HG03039 (cell line): Measurements from ENCODE around the gene CST9L.

ENCODE experiments used
- ATAC-seq: cut with Tn5 transposase; IDR thresholded peaks from one replicate; pipeline ENCODE4 v1.9.1; 2021; ENCODE audit warnings: mild to moderate bottlenecking, moderate library complexity; ENCODE audit not compliant: unreplicated experiment

Gene CST9L

DNA sequence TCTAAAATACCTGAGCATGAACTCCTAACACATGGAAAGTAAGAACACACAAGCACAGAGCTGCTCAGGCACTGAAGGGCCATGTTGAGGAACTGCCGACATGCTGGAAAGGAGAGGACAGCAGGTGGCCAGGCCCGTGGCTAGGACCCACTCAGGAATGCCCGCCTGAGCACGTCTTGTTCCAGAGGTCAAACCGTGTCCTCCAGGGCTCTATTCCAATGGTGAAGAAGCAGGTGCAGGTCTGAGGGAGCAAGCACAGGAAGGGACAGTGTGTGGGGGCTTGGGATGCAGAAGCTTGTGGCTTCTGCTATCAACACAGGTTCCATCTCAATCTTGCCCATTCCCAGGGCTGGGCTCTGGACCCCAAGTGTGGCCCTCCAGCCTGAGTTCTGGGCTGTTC is 20.7 kb downstream of the CST9L start:
- ATAC-seq, result no peak

DNA sequence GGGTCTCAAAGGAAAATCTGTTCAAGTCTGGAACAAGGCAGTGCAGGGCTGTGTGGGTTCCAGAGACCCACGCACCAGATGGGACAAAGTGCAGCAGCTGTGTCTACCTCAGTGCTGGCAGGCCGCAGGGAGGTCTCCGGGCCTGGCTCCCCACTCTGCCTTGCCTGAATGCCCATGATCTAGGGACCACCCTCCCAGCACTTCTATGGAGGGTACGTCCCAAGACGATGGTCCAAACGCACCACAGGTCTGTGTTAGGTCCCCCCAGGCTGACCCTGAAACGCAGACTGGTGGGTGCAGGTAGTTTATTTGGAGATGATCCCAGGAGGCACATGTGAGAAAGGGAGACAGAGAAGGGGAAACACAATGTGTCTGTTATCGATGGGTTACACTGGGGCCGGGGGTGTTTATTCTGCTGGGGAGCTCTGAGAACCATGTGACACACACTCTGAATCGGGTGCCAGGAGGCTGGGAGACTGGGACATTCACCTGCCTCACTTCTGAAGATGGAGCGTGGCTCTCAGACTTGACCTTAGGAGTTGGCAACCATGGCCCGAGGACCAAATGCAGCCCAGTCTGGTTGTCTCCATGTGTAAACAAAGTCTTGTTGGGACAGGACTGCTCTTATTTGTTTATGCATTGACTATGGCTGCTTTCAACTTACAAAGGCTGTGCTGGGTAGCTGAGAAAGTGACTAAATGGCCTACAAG is 21.7 kb downstream of the CST9L start:
- ATAC-seq, result no peak

DNA sequence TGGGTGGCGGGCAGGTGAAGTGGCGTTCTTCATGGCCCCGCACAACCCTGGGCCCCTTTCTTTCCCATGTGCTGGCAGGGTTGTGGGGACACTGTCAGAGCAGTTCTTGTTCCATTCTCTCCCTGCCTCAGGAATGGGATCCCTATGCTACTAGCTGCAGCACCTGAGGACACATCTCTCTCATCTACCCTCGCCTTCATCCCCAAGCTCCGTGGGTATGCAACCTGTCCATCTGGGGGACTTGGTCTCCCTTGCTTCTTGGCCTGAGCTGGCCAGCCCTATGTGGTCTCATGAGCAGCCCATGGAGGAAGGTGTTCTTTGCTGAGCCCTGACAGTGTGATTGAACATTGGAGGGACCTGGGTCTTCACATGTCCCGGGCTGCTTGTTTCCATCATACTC is 24.2 kb downstream of the CST9L start:
- no peak for ATAC-seq

DNA sequence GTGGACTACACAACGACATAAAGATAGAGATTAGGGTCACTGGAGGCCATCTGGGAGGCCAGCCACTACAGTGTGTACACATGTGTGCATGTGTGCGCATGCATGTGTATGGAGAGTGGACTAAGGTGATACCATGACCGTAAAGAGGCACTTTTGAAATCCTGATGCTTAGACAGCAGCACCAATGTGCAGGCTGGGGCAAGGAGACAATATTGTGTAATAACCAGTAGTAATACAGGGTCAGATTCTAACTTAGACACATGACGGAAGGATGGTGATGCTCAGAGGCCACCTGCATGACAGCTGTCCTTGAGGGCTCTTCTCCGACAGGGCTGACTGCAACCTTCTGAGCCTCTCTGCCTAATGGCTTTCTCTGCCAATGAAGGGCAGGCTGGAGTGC is 25.5 kb downstream of the CST9L start:
- ATAC-seq, result no peak

DNA sequence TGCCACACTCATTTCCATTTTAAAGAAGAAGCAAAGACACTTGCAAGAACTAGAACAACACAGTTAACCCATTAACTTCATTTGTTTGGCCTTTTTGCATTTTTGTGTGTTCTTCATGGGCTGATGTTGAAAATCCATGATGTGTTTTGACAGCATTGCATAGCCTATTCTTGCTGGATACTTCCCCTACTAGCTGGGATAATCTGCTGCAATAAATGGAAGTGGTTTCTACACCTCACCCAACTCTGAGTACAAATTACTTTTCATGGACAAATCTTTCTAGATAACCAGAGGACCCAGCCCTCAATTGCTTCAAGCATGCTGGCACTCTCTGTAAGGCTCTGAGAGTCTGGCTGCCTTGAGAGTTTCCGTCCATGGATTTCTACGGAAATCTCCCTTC is 26.5 kb downstream of the CST9L start:
- ATAC-seq, result no peak

DNA sequence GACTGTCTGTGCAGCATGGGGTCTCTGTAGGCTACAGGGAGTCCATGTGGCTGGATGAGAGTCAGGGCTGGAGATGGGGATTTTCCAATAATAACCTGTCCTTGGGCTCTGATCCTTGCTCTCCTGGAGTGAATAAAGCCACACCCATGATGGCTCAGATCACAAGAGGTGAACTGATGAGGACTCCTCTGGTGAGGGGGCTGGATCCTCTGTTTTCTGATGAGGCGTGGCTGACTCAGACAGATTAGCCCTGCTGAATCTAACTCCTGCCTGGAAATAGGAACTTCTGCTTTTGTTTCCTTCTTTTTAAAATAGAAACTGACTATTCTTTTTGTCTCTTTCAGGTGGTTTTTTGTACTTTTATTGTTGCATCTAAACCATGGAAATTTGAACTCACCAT is 27.0 kb downstream of the CST9L start:
- no peak for ATAC-seq

DNA sequence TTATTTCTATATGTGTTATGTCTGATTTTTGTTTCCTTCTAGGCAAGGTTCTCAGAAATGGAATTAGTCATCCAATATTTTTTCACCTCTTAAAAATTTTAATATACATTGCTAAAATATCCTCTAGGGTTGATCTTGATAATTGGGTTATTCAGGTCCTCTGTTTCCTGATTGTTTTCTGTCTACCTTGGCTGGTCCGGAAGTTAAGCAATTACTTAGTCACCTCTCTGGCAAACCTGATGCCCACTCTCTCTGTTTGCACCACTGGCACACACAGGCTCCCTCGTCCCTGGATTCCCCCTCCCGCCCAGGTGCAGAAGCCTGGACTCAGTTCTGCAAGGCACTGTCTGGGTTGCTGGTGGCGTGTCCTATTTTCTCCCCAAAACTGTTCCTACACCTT is 27.7 kb downstream of the CST9L start:
- no peak for ATAC-seq

DNA sequence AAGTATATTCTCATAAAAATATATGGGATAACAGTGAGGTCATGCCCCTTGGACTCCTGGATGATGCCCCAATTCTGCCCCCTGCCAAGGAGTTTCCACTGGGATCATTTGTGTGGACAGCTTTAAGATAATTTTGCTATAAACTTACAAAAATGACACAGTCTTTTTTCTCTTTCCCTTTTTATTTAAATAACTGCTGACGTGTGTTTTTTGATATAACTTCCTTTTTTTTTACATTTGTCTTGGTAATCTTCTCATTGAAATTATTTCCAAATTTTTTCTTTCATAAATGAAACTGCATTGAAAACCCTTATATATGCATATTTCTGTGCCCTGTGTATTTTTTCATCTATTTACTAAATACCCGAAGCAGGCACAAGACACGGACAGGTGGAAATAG is 31.3 kb downstream of the CST9L start:
- no peak for ATAC-seq

DNA sequence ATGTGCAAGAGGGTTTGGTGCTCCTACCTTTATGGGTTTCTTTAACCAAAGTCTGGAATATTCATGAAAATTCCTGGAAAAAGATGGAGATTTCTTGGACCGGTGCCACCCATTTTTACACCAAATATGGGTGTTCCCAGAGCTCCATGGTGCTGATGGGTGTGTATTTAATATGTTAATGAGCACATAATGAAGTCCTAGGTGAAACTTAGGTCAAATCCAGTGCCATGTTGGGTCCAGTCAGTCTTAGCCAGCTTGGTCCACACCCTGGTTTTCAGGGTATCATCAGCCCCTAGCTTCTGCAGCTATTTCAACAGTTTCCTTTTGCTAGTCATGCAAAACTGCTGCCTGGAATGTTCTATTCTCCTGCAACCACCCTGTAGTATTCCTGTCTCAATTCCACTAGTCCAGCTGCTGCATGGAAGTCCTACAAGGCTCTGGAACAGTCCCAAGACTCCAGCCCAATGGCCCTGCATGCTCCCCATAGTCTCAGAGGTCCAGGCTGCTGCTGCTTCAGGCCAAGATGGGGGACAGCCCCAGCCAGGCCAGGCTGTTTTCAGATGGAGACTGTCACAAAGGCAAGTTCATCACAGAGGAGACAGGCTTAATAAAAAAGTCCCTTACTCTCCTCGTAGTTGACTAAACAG is 31.8 kb downstream of the CST9L start:
- ATAC-seq, result no peak

DNA sequence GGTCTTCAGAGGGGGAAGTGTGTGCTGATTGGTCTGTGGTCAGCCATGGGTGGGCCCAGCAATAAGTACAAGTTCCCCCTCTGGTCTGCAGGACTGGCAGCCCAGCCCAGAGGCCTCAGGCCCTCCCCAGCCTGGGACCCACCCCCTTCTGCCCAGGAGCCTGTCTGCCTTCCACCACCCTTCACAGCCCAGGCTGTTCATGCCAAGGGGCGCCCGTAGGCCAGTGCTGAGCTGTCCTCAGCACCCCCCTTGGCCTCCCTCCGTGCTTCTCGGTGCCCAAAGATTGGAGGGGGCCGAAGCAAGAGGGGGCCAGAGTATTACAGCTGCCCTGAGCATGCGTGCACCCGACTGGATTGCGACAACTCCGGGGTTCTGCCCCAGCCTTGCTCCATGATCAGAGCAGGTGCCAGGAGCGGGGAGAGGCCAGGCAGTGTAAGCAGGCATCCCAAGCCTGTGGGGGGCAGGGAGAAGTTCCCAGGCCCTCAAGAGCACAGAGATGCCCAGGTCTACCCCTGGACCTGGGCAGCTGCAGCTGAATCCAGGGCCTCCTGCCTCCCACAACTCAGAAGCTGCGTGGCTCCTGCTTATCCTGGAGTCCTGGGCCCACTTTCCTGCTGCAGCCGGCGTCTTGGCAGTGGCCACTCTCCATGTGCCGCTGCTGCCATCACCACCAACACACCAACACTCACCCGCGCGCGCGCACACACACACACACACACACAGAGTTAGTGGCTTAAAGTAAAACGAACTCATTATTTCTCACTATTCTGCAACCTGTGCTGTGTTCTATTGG is 33.3 kb downstream of the CST9L start:
- ATAC-seq, result no peak

DNA sequence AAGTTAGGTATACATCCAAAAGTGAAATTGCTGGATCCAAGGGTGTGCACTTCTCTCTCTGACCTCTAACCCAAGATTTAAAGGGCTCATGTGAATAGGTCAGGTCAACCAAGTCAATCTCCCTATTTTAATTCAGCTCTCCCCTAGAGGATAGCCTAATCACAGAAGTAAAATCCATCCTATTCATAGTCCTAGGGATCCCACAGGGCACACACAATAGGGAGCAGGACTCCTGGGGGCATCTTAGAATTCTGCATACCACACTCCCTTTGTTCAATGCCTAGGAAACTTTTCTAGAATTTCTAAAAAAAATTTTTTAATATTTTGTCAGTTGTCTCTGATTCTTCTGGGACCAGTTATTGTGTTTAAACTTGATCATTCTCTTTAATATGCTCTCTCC is 35.1 kb downstream of the CST9L start:
- no peak for ATAC-seq

DNA sequence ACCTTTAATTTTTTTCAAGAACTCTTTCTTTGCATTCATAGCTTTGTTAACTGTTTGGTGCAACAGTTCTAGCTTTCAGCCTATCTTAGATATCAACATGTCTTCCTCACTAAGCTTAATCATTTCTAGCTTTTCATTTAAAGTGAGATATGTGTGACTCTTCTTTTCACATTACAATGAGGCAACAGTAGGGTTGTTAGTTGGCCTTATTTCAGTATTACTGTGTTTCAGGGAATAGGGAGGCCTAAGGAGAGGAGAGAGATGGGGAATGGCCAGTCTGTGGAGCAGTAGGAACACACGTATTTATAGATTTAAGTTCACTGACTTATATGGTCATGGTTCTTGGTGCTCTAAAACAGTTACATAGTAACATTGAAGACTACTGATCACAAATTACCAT is 35.8 kb downstream of the CST9L start:
- no peak for ATAC-seq

DNA sequence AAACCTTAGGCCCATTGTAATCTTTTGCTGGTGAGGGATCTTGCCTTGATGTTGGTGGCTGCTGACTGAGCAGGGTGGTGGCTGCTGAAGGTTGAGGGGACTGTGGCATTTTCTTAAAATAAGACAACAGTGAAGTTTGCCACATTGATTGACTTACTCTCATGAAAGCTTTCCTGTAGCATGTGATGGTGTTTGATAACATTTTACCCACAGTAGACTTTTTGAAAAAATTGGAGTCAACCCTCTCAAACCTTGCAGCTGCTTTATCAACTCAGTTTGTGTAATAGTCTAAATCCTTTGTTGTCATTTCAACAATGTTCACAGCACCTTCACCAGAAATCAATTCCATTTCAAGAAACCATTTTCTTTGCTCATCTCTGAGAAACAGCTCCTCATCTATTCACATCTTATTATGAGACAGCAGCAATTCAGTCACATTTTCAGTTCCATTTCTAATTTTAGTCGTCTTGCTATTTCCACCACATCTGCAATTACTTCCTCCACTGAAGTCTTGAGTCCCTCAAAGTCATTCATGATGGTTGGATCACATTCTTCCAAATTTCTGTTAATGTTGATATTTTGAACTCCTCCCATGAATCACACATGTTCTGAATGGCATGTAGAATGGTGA is 37.2 kb downstream of the CST9L start:
- no peak for ATAC-seq

DNA sequence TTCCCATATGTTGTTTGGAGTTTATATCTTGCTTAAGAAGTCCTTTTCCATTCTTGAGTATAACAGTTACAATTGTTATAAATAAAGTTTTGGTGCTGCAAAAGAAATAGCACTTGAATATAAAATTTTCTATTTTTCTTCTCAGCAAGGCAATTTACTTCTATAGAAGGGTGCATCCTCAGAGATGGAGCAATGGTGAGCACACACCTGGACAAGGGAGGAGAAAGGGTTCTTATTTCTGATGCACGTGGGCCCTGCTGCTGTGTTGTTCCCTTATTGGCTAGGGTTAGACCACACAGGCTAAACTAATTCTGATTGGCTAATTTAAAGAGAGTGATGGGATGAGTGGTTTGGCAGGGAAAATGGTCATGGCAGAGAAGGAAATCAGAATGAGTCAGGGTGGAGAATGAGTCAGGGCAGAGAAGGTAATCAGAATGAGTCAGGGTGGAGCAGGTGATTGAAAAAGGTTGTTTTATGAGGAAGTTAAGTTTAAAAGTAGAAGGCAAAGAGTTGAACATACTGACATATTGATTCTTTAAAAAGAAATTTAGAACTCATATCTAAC is 39.3 kb downstream of the CST9L start:
- no peak for ATAC-seq

DNA sequence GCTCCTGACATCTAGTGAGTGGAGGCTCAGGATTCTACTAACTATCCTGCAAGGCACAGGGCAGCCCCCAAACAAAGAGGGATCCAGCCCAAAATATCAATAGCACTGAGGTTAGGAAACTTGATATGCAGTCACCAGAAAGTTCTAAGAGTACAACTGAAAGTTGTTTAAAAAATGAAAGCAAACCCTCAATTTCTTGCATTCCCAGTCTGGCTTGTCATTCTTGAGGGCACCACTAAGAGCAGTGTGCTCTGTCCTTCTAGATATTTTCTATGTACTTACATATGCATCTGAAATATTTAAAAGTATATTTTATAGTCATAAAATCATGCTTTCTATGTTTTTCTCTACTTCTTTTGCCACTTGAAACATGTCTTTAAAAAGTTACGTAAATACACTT is 41.4 kb downstream of the CST9L start:
- no peak for ATAC-seq

DNA sequence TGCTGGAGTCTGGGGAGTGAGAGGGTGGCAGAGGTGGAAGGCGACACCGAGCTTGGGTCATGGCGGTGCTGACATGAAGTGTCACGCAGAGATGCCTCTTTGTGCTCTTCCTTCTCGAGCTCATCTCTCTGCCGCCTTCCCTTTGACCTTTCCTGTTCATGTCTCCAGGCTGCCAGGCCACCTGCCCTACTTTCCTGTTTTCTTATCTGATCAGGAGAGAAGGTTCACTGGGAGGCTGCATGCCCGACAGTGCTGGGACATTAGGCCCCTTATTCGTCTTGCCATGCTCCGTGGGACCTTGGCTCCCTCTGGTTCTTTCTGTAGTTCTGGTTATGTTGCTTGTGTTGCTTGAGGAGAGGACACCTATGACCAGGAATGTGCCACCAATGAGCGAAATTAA is 44.1 kb downstream of the CST9L start:
- ATAC-seq, result no peak

DNA sequence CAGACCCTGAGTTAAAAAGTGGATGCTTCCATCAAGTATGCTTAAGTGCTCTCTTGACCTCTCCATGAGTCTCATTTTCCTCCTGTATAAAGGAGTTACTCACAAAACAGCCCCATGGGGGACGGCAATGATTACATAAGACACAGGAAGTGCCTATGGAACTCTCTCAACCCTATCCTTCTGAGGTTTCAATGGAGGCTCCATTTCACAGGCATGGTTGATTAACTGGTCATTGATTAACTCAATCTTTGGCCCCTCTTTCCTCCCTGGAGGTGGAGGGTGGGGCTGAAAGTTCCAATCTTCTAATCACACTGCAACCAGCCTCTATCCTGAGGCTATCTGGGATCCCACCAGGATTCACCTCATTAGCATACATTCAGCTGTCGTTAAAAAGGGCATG is 48.1 kb downstream of the CST9L start:
- ATAC-seq, result no peak

DNA sequence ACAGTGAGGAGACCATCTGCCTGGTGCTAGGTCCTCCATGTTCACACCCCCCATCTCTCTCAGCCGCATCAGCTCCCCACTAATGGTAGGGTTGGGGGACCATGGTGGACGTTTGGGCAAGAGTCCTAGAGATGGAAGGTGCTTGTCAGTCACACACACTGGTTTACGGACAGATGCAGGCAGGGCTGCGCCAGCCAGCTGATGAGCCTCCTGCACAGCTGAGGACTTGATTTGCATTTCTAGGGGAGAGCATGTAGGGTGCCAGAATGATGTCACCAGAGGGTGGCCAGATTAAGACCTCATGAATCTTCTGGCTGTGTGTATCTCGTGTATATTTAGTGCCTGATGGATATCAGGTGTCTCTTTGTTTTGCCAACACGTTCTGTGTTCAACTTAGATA is 48.7 kb downstream of the CST9L start:
- no peak for ATAC-seq

DNA sequence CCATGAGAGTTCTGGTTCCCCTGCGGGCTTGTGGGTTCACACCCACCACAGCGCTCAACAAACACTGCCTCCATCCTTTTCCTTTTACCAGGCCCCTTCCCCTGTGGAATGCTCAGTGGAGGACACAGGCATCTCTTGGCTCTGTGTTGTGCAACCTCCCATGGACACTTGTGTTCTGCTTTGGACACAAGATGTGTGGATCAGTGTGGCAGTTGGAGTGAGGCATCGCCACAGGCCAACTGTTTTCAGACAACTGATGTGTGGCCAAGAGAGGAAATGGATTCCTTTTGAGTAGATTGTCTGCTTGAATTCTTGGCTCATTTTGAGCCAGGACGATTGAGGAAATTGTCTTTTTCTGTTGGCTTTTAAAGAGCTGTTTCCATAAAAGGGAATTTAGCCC is 50.6 kb downstream of the CST9L start:
- ATAC-seq, result no peak

DNA sequence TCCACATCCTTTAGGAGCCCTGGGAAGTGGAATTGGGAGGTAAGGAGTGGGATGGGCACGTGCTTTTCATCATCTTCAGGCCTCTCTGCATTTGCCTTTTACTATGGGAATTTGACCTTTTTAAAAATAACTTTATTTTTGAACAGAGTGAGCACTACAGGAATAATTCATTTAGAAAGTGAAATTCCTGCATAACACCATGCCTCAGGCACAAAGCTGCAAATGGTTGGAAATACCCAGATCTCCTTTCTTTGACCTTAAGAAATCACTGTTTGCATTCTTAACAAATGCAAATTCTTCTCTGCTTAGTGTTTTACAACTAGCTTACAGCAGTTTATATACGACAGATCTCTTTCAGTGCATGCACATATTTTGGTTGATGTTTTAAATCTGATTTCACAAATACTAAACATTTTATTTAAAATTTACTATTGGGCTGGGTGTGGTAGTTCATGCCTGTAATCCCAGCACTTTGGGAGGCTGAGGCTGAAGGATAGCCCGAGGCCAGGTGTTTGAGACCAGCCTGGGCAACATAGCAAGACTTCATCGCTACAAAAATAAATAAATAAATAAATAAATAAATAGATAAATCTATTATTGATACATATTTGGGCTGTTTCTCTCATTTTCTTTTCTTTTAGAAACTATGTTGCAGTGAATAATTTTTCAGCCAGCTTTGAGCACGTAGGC is 52.9 kb downstream of the CST9L start:
- no peak for ATAC-seq

DNA sequence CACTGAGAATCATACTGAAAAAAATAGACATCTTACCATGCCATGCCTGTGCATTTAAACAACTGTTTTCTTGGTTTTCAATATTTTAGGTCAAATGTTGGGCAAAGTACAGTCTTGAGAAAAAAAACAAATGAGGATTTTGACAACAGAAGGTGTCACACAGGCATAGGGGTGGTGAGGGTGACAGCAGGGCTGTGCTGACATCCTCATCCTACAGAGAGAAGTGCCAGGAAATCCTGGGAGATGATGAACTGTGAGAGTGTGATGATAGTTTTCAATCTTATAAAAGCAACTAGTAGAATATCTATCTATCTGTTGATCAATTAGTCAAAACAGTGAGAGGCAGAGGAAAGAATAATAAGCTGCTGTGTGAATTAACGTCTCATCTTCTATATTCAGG is 53.4 kb downstream of the CST9L start:
- ATAC-seq, result no peak
